HG03521 (cell line): Measurements from ENCODE around the gene SUPT6H.
A peak's percentile ranks its signal among the peaks of the same experiment; 100 is the strongest.

ENCODE experiments used
- ATAC-seq: cut with Tn5 transposase; IDR thresholded peaks from one replicate; pipeline ENCODE4 v1.9.1; 2021; ENCODE audit warnings: mild to moderate bottlenecking, moderate library complexity; ENCODE audit not compliant: unreplicated experiment

SUPT6H gene

GRCh38 chr17:28748852-28749515, 87.0 kb downstream of the SUPT6H start:
- no peak for ATAC-seq

- ATAC-seq, result no peak
These were observed 87.6 kb downstream of the SUPT6H start for GRCh38 chr17:28749516-28750177.

DNA sequence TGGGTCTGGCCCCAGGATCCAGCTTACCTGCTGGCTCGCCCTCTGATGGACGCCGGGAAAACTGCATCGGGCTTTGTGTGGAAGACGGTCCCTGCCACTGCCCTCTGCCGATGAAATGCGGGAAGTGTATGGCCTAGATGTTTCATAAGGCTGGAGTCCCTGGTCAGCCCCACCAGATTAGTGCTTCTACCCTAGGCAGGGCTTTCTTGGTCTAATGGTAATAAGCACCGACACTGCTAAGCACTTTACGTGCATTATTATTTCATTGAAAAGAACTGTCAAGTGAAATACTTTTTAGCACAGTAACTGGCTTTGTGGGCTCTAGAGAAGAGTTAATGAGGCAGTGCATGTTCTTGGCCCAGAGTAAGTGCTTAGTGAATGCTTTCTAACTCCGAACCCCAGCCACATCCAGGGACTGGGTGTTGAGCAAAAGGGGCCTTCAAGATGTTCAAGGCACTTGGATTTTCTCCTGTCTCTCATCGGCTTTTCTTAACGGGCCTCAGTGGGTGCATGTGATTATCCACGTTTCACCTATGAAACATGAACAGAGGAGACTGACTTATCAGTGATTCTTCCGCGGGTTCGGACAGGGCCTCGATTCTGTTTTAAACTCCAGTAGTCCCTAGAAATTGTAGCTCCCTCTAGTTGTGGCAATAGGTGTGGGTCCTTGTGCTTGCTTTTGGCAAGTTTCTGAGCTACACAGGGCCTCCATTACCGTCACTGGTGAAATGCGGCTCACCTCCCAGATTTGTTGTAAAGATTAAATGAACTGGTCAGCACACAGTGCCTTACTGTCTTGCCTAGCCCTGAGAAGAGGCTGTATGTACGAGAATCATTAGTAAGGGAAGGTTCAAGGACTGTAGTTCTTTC, 88.4 kb downstream of the SUPT6H start:
- ATAC-seq, result peak; percentile 77

- no peak for ATAC-seq
These were observed 89.8 kb downstream of the SUPT6H start for GRCh38 chr17:28751600-28752366.
